ENCODE measurements around the gene PARD6A.

The PARD6A gene, protein sequence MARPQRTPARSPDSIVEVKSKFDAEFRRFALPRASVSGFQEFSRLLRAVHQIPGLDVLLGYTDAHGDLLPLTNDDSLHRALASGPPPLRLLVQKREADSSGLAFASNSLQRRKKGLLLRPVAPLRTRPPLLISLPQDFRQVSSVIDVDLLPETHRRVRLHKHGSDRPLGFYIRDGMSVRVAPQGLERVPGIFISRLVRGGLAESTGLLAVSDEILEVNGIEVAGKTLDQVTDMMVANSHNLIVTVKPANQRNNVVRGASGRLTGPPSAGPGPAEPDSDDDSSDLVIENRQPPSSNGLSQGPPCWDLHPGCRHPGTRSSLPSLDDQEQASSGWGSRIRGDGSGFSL

GRCh38 chr16:67660564-67661028, at the start of gene PARD6A:
PARD6A (plus strand) TSS chr16:67660960; CDS start chr16:67661039, 79 bp downstream.
- DNase-seq (ENCODE audit: low spot score), result peak; percentile 96

DNA sequence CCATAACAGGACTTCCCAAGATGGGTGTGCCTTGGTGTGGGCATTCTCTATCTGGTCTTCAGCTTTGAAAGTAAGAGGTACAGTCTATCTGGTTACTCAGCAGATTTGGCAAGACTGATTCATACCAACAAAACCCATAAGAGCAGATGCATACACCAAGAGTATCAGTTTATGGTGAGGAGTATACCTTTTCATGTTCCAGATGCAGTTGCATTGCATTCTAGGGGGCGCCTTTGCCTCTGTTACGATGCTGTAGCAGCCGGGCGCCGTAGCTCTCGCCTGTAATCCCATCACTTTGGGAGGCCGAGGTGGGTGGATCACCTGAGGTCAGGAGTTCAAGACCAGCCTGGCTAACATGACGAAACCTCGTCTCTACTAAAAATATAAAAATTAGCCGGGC, 47.0 kb upstream of the PARD6A start:
- DNase-seq (ENCODE audit: low spot score), result no peak

- no peak for DNase-seq (ENCODE audit: low spot score)
These were observed 32.5 kb upstream of the PARD6A start for GRCh38 chr16:67628216-67628615.

- DNase-seq (ENCODE audit: low spot score), result no peak
These were observed 28.2 kb upstream of the PARD6A start for GRCh38 chr16:67632415-67633172.

DNA sequence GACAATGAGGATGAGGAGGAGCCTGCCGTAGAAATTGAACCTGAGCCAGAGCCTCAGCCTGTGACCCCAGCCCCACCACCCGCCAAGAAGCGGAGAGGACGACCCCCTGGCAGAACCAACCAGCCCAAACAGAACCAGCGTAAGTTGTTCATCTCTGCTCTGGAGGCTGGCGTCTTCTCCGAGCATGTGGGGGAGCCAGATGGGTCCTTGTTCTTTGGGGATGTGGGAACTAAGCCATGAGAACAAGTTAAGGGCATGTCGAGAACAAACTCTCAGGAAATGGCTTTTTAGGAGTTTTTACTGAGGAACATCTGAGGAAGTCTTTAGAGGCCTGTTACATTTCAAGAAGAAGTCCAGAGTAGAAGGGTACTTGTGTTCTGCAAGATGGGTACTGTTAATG, 24.0 kb upstream of the PARD6A start:
- no peak for DNase-seq (ENCODE audit: low spot score)

- no peak for DNase-seq (ENCODE audit: low spot score)
These were observed 23.1 kb upstream of the PARD6A start for GRCh38 chr16:67637625-67638024.

DNA sequence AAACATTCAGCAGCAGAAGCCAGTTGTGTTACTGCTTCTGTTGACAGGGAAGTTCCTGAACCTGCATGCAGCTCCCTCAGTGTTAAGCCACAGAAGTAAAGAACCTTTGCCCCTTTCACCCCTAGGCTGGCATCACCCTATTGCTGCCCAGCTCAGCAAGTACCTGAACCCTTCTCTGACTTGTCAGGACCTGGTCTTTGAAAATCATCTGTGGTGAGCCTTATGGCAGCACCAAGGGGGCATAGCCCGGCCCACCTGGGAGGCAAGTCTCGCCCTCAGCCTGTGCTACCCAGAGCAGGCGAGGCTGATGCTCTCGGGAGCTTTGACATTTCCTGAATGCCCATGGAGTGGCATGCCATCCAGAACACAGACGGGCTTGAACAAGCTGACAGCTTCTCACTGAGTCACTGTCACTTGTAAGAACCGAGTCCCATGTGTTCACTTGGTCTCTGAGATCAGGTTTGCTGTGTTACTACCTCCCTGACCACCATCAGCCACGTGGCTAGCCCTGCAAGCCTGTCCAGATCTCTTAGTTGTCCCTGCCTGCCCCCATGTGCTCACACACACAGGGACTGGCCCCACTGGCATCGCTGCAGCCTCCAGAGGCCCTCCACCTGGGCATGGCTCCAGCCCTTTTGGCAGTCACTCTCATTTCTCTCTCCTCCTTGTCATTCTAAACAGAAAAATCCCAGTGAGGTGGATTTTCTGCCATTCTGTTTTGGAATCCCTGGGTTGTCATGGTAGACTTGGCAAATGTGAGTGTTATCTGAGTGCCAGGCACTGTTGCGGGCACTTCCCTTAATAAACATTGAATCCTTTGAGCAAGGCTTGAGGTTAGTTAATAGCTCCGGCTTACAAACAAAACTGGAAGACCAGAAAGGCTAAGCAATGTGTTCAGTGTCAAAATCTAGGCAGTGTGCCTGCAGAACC, 18.7 kb upstream of the PARD6A start:
- DNase-seq (ENCODE audit: low spot score), result no peak

DNA sequence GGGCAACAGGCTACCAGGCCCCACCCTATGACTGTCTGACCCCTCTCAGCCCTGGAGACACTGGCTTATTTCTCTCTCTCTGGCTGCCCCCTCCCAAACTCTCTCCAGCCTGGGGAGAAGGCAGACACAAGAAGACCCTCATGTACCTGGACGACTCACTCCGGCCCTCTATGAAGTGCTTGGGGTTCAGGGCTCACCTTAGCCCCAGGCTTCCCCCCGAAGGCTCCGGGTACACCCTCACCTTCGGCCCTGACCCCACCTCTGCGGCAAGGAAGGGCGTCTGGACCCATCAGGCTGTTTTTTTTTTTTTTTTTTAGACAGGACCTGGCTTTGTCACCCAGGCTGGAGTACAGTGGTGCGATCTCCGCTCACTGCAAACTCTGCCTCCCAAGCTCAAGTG, 16.7 kb upstream of the PARD6A start:
- no peak for DNase-seq (ENCODE audit: low spot score)

DNA sequence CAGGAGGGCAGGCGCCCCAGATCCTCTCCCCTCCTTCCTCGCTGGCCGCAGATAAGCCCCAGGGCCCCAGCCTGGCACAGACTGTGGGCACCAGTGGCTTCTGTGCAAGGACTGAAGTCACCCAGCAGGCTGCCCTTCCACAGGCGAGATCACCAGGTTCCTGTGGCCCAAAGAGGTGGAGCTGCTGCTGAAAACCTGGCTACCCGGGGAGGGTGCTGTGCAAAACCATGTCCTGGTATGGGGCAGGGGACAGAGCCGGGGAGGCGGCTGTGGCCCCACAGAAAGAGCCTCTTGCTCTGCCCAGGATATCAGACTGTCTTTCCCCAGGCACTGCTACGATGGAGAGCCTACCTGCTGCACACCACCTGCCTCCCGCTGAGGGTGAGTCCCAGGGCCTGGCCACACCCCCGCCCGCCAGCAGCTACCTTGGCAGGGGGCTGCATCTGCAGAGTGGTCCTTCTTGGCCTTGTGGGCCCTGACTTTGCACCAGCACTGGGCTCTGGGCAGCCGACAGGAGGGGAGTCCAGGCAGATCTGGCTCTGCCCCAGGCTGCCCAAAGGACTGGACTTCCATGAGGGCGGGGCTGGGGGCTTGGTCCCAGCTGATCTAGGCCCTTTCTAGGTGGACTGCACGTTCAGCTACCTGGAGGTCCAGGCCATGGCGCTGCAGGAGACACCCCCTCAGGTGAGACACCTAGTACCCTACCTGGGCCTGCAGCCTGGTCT, 15.2 kb upstream of the PARD6A start:
- peak; percentile 16 for DNase-seq (ENCODE audit: low spot score)

- no peak for DNase-seq (ENCODE audit: low spot score)
These were observed 13.6 kb upstream of the PARD6A start for GRCh38 chr16:67647111-67647651.

- DNase-seq (ENCODE audit: low spot score), result no peak
These were observed 13.1 kb upstream of the PARD6A start for GRCh38 chr16:67647681-67648080.

DNA sequence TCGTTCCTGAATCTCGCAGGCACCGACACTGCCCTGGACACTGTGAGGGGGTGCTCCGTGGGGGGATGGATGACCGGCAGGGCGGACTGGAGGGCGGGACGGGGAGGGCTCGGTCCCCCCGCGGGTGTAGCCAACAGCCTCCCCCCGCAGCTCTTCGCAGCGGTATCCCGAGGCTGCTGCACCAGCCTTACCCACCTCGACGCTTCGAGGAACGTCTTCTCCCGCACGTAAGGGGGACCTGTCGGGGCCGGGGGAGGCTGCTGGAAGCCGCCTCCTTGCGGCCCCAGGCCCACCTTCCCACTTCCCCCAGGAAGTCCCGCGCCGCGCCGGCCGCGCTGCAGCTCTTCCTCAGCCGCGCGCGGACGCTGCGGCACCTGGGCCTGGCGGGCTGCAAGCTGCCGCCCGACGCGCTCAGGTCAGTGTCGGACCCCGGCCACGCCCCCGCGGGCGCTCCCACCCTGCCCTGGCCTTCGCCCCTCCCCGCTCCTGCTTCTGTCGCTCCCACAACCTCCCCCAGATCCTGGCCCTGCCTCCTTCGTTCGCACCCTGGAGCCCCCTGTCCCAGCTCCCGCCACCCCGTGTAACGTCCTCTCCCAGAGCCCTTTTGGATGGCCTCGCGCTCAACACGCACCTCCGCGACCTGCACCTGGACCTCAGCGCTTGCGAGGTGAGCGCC, 12.5 kb upstream of the PARD6A start:
- no peak for DNase-seq (ENCODE audit: low spot score)

- no peak for DNase-seq (ENCODE audit: low spot score)
These were observed 11.9 kb upstream of the PARD6A start for GRCh38 chr16:67648764-67649407.

DNA sequence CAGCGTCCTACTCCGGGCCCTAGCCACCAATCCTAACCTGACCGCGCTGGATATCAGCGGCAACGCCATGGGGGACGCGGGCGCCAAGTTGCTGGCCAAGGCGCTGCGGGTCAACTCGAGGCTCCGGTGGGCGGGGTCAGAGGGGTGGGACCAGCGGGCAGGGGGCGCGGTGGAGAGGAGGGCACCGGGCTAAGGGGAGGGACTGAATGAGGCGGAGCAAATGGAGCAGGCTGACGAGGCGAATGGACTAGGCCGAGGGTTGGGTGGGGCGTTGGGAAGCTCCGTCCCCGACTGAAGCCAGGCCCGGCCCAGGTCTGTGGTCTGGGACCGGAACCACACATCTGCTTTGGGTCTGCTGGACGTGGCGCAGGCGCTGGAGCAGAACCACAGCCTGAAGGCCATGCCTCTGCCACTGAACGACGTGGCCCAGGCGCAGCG, 11.2 kb upstream of the PARD6A start:
- no peak for DNase-seq (ENCODE audit: low spot score)

- no peak for DNase-seq (ENCODE audit: low spot score)
These were observed 10.7 kb upstream of the PARD6A start for GRCh38 chr16:67650023-67650422.

- no peak for DNase-seq (ENCODE audit: low spot score)
These were observed 9.7 kb upstream of the PARD6A start for GRCh38 chr16:67651039-67651438.

- DNase-seq (ENCODE audit: low spot score), result no peak
These were observed 8.9 kb upstream of the PARD6A start for GRCh38 chr16:67651847-67652246.

DNA sequence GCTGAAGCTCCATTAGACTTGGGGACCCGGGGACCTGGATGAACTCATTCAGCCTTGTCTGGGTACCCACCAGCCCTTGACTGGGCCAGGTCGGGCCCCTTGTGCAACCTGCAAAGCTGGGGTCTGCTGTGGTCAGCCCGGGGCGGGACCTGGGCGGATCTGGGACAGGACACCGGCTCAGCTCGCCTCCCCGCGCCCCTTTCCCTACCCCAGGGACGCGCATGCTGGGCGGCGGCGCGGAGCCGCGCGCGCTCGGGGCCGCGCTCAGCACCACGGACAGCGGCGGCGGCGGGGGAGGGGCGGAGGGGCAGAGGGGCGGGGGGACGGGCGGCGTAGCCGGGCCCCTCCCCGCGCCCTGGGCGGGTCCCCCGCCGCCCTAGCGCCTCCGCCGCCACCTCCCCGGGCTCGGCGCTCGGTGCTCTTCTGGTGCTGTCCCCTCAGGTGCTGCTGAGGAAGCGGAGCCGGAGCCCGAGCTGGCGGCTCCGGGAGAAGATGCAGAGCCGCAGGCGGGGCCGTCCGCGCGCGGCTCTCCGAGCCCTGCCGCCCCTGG, 8.1 kb upstream of the PARD6A start:
- no peak for DNase-seq (ENCODE audit: low spot score)

DNA sequence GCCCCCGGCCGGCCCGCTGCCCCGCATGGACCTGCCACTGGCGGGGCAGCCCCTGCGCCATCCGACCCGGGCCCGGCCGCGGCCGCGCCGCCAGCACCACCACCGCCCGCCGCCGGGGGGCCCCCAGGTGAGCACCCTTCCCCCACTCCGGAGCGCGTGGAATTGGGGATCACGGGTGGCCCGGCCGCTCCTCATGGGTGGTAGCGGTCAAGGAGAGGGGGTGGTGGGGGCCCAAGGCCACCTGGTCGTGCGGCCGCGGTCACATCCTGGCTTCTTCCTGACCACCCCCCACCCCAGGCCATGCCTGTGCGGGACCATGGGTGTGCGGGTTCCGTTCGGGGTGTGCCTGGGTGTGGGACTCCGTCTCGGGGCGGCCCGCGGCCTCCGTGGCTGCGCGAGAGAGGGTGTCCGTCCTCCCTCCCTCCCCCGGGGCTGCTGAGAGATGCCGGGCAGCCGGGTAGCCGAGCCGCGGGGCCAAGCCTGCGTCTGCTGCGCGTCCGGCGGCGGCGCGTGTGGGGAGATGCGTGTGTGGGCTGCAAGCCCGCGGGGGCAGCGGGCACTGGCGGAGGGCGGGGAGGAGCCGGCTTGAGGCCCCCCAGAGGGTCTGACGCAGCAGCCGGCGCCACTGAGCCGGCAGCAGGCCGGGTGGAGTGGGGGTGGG, 7.5 kb upstream of the PARD6A start:
- no peak for DNase-seq (ENCODE audit: low spot score)

All from CD4-positive, alpha-beta T cell treated with Interleukin-15 for 4 hours (primary cell).